A549 (cell line): ENCODE measurements around the gene MAGI2. TPM values are rescaled to one million over a fixed set of nuclear protein-coding genes. Genes with fewer than 3 reads are reported as not detected.

Experiments used
- ATAC-seq, 2 experiments: fragments of 200-7000 bp in 1 of 2; fragments of >200 bp in 1 of 2; cut with Nextera tagmentation in 1 of 2; cut with Tn5 transposase in 1 of 2; 3 replicates each; pipeline versions ENCODE4 v1.8.0 to v1.9.1; 2018 to 2020; ENCODE audit warnings: mild to moderate bottlenecking in 1 of 2, moderate library complexity in 1 of 2
- CTCF ChIA-PET: fragments of 300-600 bp; sonication (Branson Sonifier 250); formaldehyde crosslinking; extraction: SDS; loops from one replicate; lab custom pipeline; 2021; ENCODE audit warnings: antibody characterized with exemption, inconsistent platforms; lab: Yijun Ruan, JAX
- POLR2A ChIA-PET: fragments of 350-600 bp; formaldehyde crosslinking; extraction: SDS; loops from one replicate; lab custom pipeline; 2021; ENCODE audit warnings: antibody characterized with exemption, inconsistent platforms; lab: Yijun Ruan, JAX
- DNase-seq, 2 experiments: peaks; one replicate each; pipeline versions ENCODE4 v3.0.0 to v3.0.0-alpha.2; 2011 to 2016; ENCODE audit warnings: low read depth in 1 of 2, low spot score in 1 of 2
- FAIRE-seq: peaks from 2 replicates; lab custom pipeline; 2011; peaks lifted over from hg19 to GRCh38; lab: Jason Lieb, UNC
- H3K27ac ChIP-seq, 2 experiments: fragments of >200 bp; sonication (Bioruptor Twin); formaldehyde crosslinking; 3 replicates each; pipeline ENCODE4 v1.5.1; 2016 to 2017
- H3K4me1 ChIP-seq: fragments of >200 bp; sonication (Bioruptor Twin); formaldehyde crosslinking; 3 replicates; pipeline ENCODE4 v1.6.1; 2016
- H3K4me2 ChIP-seq: fragments of >200 bp; sonication (Bioruptor Twin); formaldehyde crosslinking; 3 replicates; pipeline ENCODE4 v1.6.1; 2016
- H3K4me3 ChIP-seq: fragments of >200 bp; sonication (Bioruptor Twin); formaldehyde crosslinking; 3 replicates; pipeline ENCODE4 v1.5.1; 2016
- H3K9me3 ChIP-seq: fragments of >200 bp; sonication (Bioruptor Twin); formaldehyde crosslinking; 3 replicates; pipeline ENCODE4 v1.6.1; 2016
- BHLHE40 ChIP-seq: IDR thresholded peaks from 2 replicates; pipeline ENCODE4 v1.6.1; 2012; ENCODE audit warnings: low read depth, low read length, inconsistent platforms
- ESRRA ChIP-seq: fragments of 150-350 bp; IDR thresholded peaks from 2 replicates; pipeline ENCODE4 v1.6.1; 2014; ENCODE audit warnings: mild to moderate bottlenecking, low read length, borderline replicate concordance
- FOSB ChIP-seq: fragments of 250-450 bp; sonication (Bioruptor Pico); IDR thresholded peaks from 2 replicates; pipeline ENCODE4 v1.5.0; 2020; ENCODE audit warnings: mild to moderate bottlenecking, moderate library complexity
- HDAC2 ChIP-seq: fragments of 200-600 bp; sonication (generic); IDR thresholded peaks from 2 replicates; pipeline ENCODE4 v1.6.1; 2016
- HOXA7 ChIP-seq: fragments of 250-450 bp; sonication (Bioruptor Pico); IDR thresholded peaks from 2 replicates; pipeline ENCODE4 v1.5.0; 2020; ENCODE audit warnings: mild to moderate bottlenecking, moderate library complexity
- HOXB13 ChIP-seq: fragments of 250-450 bp; sonication (Bioruptor Pico); IDR thresholded peaks from 2 replicates; pipeline ENCODE4 v1.5.0; 2020; ENCODE audit warnings: low read depth, mild to moderate bottlenecking, moderate library complexity
- JUNB ChIP-seq: fragments of >200 bp; sonication (Bioruptor Twin); formaldehyde crosslinking; IDR thresholded peaks from 2 replicates; pipeline ENCODE4 v1.6.1; 2016
- MAFK ChIP-seq: fragments of 450-650 bp; IDR thresholded peaks from 2 replicates; pipeline ENCODE4 v1.6.1; 2014; ENCODE audit not compliant: partially characterized antibody
- MAZ ChIP-seq: fragments of 150-350 bp; IDR thresholded peaks from 2 replicates; pipeline ENCODE4 v1.6.1; 2014; ENCODE audit warnings: antibody characterized with exemption, low read depth, low read length, borderline replicate concordance
- MYC ChIP-seq: IDR thresholded peaks from 2 replicates; pipeline ENCODE4 v1.6.1; 2012; ENCODE audit warnings: mild to moderate bottlenecking, inconsistent platforms, low read length, improper control_type of control experiment, borderline replicate concordance
- NR3C1 ChIP-seq: fragments of >200 bp; sonication (Bioruptor Twin); formaldehyde crosslinking; IDR thresholded peaks from 3 replicates; pipeline ENCODE4 v1.6.1; 2017
- PHF8 ChIP-seq: fragments of 200-600 bp; sonication (generic); IDR thresholded peaks from 2 replicates; pipeline ENCODE4 v1.6.1; 2016; ENCODE audit warnings: low read depth, mild to moderate bottlenecking, antibody characterized with exemption, moderate library complexity, borderline replicate concordance
- POLR2A ChIP-seq: IDR thresholded peaks from 2 replicates; pipeline ENCODE4 v1.6.1; 2012; ENCODE audit warnings: mild to moderate bottlenecking, low read length
- POLR2AphosphoS2 ChIP-seq: conservative IDR thresholded peaks from 2 replicates; pipeline ENCODE4 v1.6.1; 2012; ENCODE audit warnings: low read length, improper control_type of control experiment, inconsistent platforms
- RAD21 ChIP-seq, 2 experiments: fragments of >200 bp in 1 of 2; sonication (Bioruptor Twin) in 1 of 2; formaldehyde crosslinking in 1 of 2; IDR thresholded peaks in 1 of 2; conservative IDR thresholded peaks in 1 of 2; 2 replicates in 1 of 2; 3 replicates in 1 of 2; pipeline ENCODE4 v1.6.1; 2012 to 2018; ENCODE audit warnings: inconsistent platforms in 1 of 2
- RCOR1 ChIP-seq: fragments of 150-350 bp; IDR thresholded peaks from 2 replicates; pipeline ENCODE4 v1.6.1; 2014; ENCODE audit warnings: antibody characterized with exemption, low read length, low read depth
- RNF2 ChIP-seq: fragments of 200-600 bp; sonication (generic); IDR thresholded peaks from 2 replicates; pipeline ENCODE4 v1.6.1; 2016; ENCODE audit warnings: low read depth, mild to moderate bottlenecking, antibody characterized with exemption, moderate library complexity, borderline replicate concordance
- SMC3 ChIP-seq: fragments of >200 bp; sonication (Bioruptor Twin); formaldehyde crosslinking; IDR thresholded peaks from 3 replicates; pipeline ENCODE4 v1.6.1; 2018; ENCODE audit warnings: inconsistent platforms
- TP53 ChIP-seq: fragments of 250-450 bp; sonication (Bioruptor Pico); IDR thresholded peaks from 2 replicates; pipeline ENCODE4 v1.5.0; 2021; ENCODE audit warnings: mild to moderate bottlenecking, moderate library complexity
- ZFP36 ChIP-seq: fragments of 450-650 bp; IDR thresholded peaks from 2 replicates; pipeline ENCODE4 v1.6.1; 2014; ENCODE audit warnings: borderline replicate concordance; ENCODE audit not compliant: partially characterized antibody
- WGBS: methylation state at CpG from one replicate; pipeline ENCODE4 v1.1.6; 2017; ENCODE audit errors: missing lambda C conversion rate; 5-methylcytosine and 5-hydroxymethylcytosine counted together
- polyA plus RNA-seq, 4 experiments: library from polyadenylated mRNA; depleted of rRNA in 3 of 4; stranded (reverse); fragments of >200 nt; fragmentation: RNase III in 1 of 4; extraction: RNeasy Plus Mini Kit Qiagen cat#74134 plus additional on column Dnase treatment in 1 of 4; gene quantifications; 2 replicates in 3 of 4; 3 replicates in 1 of 4; pipeline ENCODE4 v1.2.3, GENCODE V29; 2011 to 2017
- TF ChIP-seq, protein P1 (sequence below): fragments of 250-450 bp; sonication (Bioruptor Pico); IDR thresholded peaks from 2 replicates; pipeline ENCODE4 v1.5.0; 2020; ENCODE audit warnings: low read depth, mild to moderate bottlenecking, moderate library complexity
- TF ChIP-seq, protein P2 (sequence below): fragments of 250-450 bp; sonication (Bioruptor Pico); IDR thresholded peaks from 2 replicates; pipeline ENCODE4 v1.5.0; 2021; ENCODE audit warnings: mild to moderate bottlenecking, moderate library complexity, borderline replicate concordance
- TF ChIP-seq, protein P3 (sequence below): IDR thresholded peaks from 2 replicates; pipeline ENCODE4 v1.6.1; 2012; ENCODE audit warnings: low read depth, borderline replicate concordance
- TF ChIP-seq, protein P4 (sequence below): IDR thresholded peaks from 2 replicates; pipeline ENCODE4 v1.6.1; 2012
- TF ChIP-seq, protein P5 (sequence below): fragments of >200 bp; sonication (Bioruptor Twin); formaldehyde crosslinking; IDR thresholded peaks from 3 replicates; pipeline ENCODE4 v1.5.1; 2016

Gene MAGI2
- polyA plus RNA-seq, 2 of the 4 experiments (the other 2 are of a cell fraction): 0.48 to 0.81 TPM

DNA sequence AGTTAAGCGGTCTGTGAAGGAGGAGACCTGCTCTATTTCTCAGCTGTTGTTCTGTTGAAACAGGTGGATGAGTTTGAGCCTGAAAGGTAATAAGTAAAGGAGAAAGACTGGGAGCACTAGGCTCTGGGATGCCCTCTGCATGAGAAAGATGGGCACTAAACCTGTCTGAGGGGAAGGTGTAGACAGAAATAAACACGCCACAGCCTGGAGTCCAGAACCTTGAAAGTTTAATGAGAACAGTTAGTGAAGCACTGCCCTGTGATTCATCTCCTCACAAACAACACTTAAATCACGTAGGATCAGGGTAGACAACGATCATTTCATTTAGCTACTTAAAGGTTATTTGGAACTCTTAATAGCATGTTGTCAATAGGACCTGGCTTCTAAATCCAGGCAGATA, 1461.8 kb downstream of the MAGI2 start:
- no peak overlapping the region for H3K4me3 ChIP-seq
- FAIRE-seq (no peak), ATAC-seq (no peak), DNase-seq (no peak)
- H3K9me3 ChIP-seq: no peaks in the 10 kb centered on the region
- H3K27ac ChIP-seq: no peak overlapping the region
- CTCF ChIA-PET: interaction anchor here (0.6 kb wide), 1 partner anchor 48 kb away, joined by 3 read pairs; no protein-coding TSS in a partner anchor
- H3K4me1 ChIP-seq: peaks cover 6% of the 10 kb centered on the region; the same call in 2 of the 3 replicates
- TF ChIP-seq RAD21 (conservative IDR thresholded peaks at IDR 0.05 in 1 of 2, IDR thresholded peaks at IDR 0.05 in 1 of 2): no peak
- TF ChIP-seq MAFK: no peak
- no peak for TF ChIP-seq JUNB
- no peak for TF ChIP-seq FOSB (CRISPR knock-in tag)
- TF ChIP-seq RCOR1: no peak
- TF ChIP-seq, protein P1, sequence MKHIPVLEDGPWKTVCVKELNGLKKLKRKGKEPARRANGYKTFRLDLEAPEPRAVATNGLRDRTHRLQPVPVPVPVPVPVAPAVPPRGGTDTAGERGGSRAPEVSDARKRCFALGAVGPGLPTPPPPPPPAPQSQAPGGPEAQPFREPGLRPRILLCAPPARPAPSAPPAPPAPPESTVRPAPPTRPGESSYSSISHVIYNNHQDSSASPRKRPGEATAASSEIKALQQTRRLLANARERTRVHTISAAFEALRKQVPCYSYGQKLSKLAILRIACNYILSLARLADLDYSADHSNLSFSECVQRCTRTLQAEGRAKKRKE: no peak
- no peak for TF ChIP-seq HOXB13 (CRISPR knock-in tag)
- TF ChIP-seq TP53 (CRISPR knock-in tag): no peak
- TF ChIP-seq, protein P2, sequence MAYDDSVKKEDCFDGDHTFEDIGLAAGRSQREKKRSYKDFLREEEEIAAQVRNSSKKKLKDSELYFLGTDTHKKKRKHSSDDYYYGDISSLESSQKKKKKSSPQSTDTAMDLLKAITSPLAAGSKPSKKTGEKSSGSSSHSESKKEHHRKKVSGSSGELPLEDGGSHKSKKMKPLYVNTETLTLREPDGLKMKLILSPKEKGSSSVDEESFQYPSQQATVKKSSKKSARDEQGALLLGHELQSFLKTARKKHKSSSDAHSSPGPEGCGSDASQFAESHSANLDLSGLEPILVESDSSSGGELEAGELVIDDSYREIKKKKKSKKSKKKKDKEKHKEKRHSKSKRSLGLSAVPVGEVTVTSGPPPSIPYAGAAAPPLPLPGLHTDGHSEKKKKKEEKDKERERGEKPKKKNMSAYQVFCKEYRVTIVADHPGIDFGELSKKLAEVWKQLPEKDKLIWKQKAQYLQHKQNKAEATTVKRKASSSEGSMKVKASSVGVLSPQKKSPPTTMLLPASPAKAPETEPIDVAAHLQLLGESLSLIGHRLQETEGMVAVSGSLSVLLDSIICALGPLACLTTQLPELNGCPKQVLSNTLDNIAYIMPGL (CRISPR knock-in tag): no peak
- TF ChIP-seq ZFP36: no peak
- TF ChIP-seq MYC: no peak
- no peak for TF ChIP-seq MAZ
- TF ChIP-seq, protein P3, sequence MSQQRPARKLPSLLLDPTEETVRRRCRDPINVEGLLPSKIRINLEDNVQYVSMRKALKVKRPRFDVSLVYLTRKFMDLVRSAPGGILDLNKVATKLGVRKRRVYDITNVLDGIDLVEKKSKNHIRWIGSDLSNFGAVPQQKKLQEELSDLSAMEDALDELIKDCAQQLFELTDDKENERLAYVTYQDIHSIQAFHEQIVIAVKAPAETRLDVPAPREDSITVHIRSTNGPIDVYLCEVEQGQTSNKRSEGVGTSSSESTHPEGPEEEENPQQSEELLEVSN: no peak
- TF ChIP-seq PHF8: no peak
- no peak for TF ChIP-seq ESRRA
- H3K4me2 ChIP-seq: no peak overlapping the region
- POLR2A ChIA-PET: no interaction called here
- 89% methylated on average over 4 of the region's 4 CpGs for WGBS

DNA sequence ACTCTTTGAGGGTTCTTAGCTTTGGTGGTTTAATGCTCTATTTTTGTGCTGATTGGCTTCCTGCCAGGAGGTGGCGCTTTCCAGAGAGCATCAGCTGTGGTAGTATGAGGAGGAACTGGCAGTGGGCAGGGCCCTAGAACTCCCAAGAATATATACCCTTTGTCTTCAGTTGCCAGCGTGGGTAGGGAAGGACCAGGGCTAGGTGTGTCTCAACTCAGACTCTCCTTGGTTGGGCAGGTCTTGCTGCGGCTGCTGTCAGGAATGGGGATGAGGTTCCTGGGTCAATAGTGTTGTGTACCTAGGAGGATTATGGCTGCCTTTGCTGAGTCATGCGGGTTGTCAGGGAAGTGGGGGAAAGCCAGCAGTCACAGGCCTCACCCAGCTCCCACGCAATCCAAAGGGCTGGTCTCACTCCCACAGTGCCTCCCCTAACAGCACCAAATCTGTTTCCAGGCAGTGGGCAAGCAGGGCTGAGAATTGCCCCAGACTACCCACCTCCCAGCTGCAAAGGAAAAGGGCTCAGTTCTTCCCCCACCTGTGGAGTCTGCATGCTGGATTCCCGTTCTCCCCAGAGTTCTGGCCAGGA, 1463.4 kb downstream of the MAGI2 start:
- Histone ChIP-seq H3K4me3 (no peak overlapping the region), H3K4me1 (peaks cover 6% of the 10 kb centered on the region; the same call in 2 of the 3 replicates), H3K4me2 (no peak overlapping the region), H3K27ac (peak overlapping the region in 1 of 2 experiments; percentile 50; a peak in 3 of 6 replicates), H3K9me3 (no peaks in the 10 kb centered on the region)
- ATAC-seq: peak in 1 of 2 experiments; percentile 60; a peak in 3 of 6 replicates
- no peak for TF ChIP-seq HDAC2
- TF ChIP-seq MAFK: peak; percentile 39
- TF ChIP-seq SMC3: no peak
- no peak for TF ChIP-seq TP53 (CRISPR knock-in tag)
- peak in 1 of 2 experiments; percentile 42 for DNase-seq
- no peak for FAIRE-seq
- CTCF ChIA-PET: interaction anchor here (1.3 kb wide), 1 partner anchor 11 kb away, joined by 4 read pairs; no protein-coding TSS in a partner anchor
- POLR2A ChIA-PET: no interaction called here
- WGBS: 75% methylated on average over 6 of the region's 6 CpGs

DNA sequence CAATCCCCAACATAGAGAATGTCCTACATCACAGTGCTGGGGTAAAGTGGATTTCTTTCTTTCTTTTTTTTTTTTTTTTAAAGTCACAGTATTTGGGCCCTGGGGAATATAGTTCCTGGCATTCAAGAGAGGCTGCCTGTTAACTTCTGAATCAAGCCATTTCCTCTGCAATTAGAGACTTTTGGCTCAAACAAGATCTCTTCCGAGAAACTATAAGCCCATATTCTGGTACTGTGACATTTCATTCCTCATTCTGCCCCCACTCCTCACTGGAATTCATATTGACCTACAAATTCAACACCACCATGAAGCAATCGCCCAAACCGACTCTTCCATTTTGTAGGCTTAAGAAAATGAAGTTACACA, 1467.5 kb downstream of the MAGI2 start:
- WGBS: 77% methylated on average over 3 of the region's 3 CpGs
- Histone ChIP-seq H3K4me2 (no peak overlapping the region), H3K9me3 (no peaks in the 10 kb centered on the region), H3K4me3 (no peak overlapping the region), H3K4me1 (peaks cover 6% of the 10 kb centered on the region; the same call in 2 of the 3 replicates), H3K27ac (no peak overlapping the region)
- ATAC-seq: no peak
- CTCF ChIA-PET: no interaction called here
- DNase-seq: no peak
- no peak for TF ChIP-seq JUNB
- TF ChIP-seq POLR2A: no peak
- TF ChIP-seq ZFP36: no peak
- TF ChIP-seq NR3C1: no peak
- no peak for TF ChIP-seq RCOR1
- no peak for TF ChIP-seq MYC
- TF ChIP-seq HDAC2: no peak
- no peak for TF ChIP-seq RNF2
- TF ChIP-seq BHLHE40: no peak
- TF ChIP-seq, protein P4, sequence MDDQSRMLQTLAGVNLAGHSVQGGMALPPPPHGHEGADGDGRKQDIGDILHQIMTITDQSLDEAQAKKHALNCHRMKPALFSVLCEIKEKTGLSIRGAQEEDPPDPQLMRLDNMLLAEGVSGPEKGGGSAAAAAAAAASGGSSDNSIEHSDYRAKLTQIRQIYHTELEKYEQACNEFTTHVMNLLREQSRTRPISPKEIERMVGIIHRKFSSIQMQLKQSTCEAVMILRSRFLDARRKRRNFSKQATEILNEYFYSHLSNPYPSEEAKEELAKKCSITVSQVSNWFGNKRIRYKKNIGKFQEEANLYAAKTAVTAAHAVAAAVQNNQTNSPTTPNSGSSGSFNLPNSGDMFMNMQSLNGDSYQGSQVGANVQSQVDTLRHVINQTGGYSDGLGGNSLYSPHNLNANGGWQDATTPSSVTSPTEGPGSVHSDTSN: no peak
- no peak for TF ChIP-seq POLR2AphosphoS2
- TF ChIP-seq HOXA7 (CRISPR knock-in tag): no peak
- TF ChIP-seq, protein P5, sequence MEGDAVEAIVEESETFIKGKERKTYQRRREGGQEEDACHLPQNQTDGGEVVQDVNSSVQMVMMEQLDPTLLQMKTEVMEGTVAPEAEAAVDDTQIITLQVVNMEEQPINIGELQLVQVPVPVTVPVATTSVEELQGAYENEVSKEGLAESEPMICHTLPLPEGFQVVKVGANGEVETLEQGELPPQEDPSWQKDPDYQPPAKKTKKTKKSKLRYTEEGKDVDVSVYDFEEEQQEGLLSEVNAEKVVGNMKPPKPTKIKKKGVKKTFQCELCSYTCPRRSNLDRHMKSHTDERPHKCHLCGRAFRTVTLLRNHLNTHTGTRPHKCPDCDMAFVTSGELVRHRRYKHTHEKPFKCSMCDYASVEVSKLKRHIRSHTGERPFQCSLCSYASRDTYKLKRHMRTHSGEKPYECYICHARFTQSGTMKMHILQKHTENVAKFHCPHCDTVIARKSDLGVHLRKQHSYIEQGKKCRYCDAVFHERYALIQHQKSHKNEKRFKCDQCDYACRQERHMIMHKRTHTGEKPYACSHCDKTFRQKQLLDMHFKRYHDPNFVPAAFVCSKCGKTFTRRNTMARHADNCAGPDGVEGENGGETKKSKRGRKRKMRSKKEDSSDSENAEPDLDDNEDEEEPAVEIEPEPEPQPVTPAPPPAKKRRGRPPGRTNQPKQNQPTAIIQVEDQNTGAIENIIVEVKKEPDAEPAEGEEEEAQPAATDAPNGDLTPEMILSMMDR: no peak
- TF ChIP-seq, protein P1: no peak
- TF ChIP-seq MAZ: no peak
- no peak for FAIRE-seq
- POLR2A ChIA-PET: no interaction called here
